Measurements from ENCODE around the gene SNX10. TPM values are rescaled to one million over a fixed set of nuclear protein-coding genes. Genes with fewer than 3 reads are reported as not detected.

The SNX10 gene
- total RNA-seq, 2 experiments from 2014 or later = 4.6 to 5.8 TPM

- ChIA-PET CTCF (interaction anchor here (1.4 kb wide), 1 partner anchor 16 kb away, joined by 5 read pairs; no protein-coding TSS in a partner anchor), POLR2A (interaction anchor here (0.6 kb wide), 1 partner anchor 1421 kb away, joined by 3 read pairs; no protein-coding TSS in a partner anchor)
- Histone ChIP-seq H3K27ac (ENCODE audit: low read depth in 1 of 2, low read length in 2 of 2) (no peak overlapping the region), H3K4me3 (ENCODE audit: low read length) (no peak overlapping the region), H3K4me1 (ENCODE audit: insufficient read depth, low read length) (no peaks in the 10 kb centered on the region), H3K9me3 (ENCODE audit: control insufficient read depth in 1 of 2, insufficient read depth in 1 of 2, low read length in 2 of 2) (no peaks in the 10 kb centered on the region), H3K36me3 (ENCODE audit: insufficient read depth, low read length) (no peaks in the 10 kb centered on the region), H3K27me3 (ENCODE audit: control insufficient read depth in 1 of 2, insufficient read depth in 2 of 2, low read length in 2 of 2) (peaks cover 0 to 19% of the 10 kb centered on the region in 2 experiments)
- Mint-ChIP-seq H3K9me3 (no peaks in the 10 kb centered on the region), H3K27me3 (peaks cover 51% of the 10 kb centered on the region), H3K4me1 (ENCODE audit: low read depth) (no peaks in the 10 kb centered on the region), H3K36me3 (ENCODE audit: low read depth) (no peaks in the 10 kb centered on the region), H3K27ac (no peak overlapping the region), H3K4me3 (no peak overlapping the region)
- no peak for TF ChIP-seq CTCF (IDR thresholded peaks at IDR 0.05)
- DNase-seq = no peak
- ATAC-seq (ENCODE audit: poor library complexity) = no peak
- intact Hi-C loops (cut with DNase I, micrococcal nuclease) = no loop called here
Measured at GRCh38 chr7:26385240-26385639, 93.6 kb downstream of the SNX10 start.

- Histone ChIP-seq H3K27me3 (ENCODE audit: control insufficient read depth in 1 of 2, insufficient read depth in 2 of 2, low read length in 2 of 2) (peaks cover 0 to 16% of the 10 kb centered on the region in 2 experiments), H3K4me3 (ENCODE audit: low read length) (no peak overlapping the region), H3K27ac (ENCODE audit: low read depth in 1 of 2, low read length in 2 of 2) (no peak overlapping the region), H3K9me3 (ENCODE audit: control insufficient read depth in 1 of 2, insufficient read depth in 1 of 2, low read length in 2 of 2) (no peaks in the 10 kb centered on the region), H3K4me1 (ENCODE audit: insufficient read depth, low read length) (no peaks in the 10 kb centered on the region), H3K36me3 (ENCODE audit: insufficient read depth, low read length) (no peaks in the 10 kb centered on the region)
- Mint-ChIP-seq H3K27me3 (peaks cover 54% of the 10 kb centered on the region), H3K27ac (no peak overlapping the region), H3K9me3 (no peaks in the 10 kb centered on the region), H3K4me1 (ENCODE audit: low read depth) (no peaks in the 10 kb centered on the region), H3K36me3 (ENCODE audit: low read depth) (no peaks in the 10 kb centered on the region), H3K4me3 (no peak overlapping the region)
- no peak for TF ChIP-seq CTCF (IDR thresholded peaks at IDR 0.05)
- no peak for DNase-seq
- POLR2A ChIA-PET = no interaction called here
- CTCF ChIA-PET = no interaction called here
- ATAC-seq (ENCODE audit: poor library complexity) = no peak
- intact Hi-C loops (cut with DNase I, micrococcal nuclease) = no loop called here
Measured at GRCh38 chr7:26387731-26388130, 96.1 kb downstream of the SNX10 start.

GRCh38 chr7:26388256-26388655 lies 96.6 kb downstream of the SNX10 start:
- intact Hi-C loops (cut with DNase I, micrococcal nuclease) = no loop called here

More at GRCh38 chr7:26388256-26388655, 96.6 kb downstream of the SNX10 start:
- CTCF ChIA-PET = no interaction called here
- no peaks in the 10 kb centered on the region for H3K9me3 ChIP-seq (ENCODE audit: control insufficient read depth in 1 of 2, insufficient read depth in 1 of 2, low read length in 2 of 2)
- DNase-seq (peak in 2 of 14 experiments; percentile 23 to 31), ATAC-seq (ENCODE audit: poor library complexity) (no peak)
- no peaks in the 10 kb centered on the region for H3K4me1 Mint-ChIP-seq (ENCODE audit: low read depth)
- no peak overlapping the region for H3K27ac Mint-ChIP-seq
- no peaks in the 10 kb centered on the region for H3K36me3 Mint-ChIP-seq (ENCODE audit: low read depth)
- no peak overlapping the region for H3K27ac ChIP-seq (ENCODE audit: low read depth in 1 of 2, low read length in 2 of 2)
- peaks cover 0 to 16% of the 10 kb centered on the region in 2 experiments for H3K27me3 ChIP-seq (ENCODE audit: control insufficient read depth in 1 of 2, insufficient read depth in 2 of 2, low read length in 2 of 2)
- H3K4me1 ChIP-seq (ENCODE audit: insufficient read depth, low read length) = no peaks in the 10 kb centered on the region
- peaks cover 56% of the 10 kb centered on the region for H3K27me3 Mint-ChIP-seq
- H3K4me3 Mint-ChIP-seq = no peak overlapping the region
- no peaks in the 10 kb centered on the region for H3K36me3 ChIP-seq (ENCODE audit: insufficient read depth, low read length)
- POLR2A ChIA-PET = no interaction called here
- no peak for TF ChIP-seq CTCF (IDR thresholded peaks at IDR 0.05)
- no peak overlapping the region for H3K4me3 ChIP-seq (ENCODE audit: low read length)
- H3K9me3 Mint-ChIP-seq = no peaks in the 10 kb centered on the region
